Smooth muscle cell (in vitro differentiated cells): Measurements from ENCODE around the gene TBC1D9. TPM values are rescaled to one million over a fixed set of nuclear protein-coding genes. Genes with fewer than 3 reads are reported as not detected.

ENCODE experiments used
- DNase-seq: peaks from one replicate; lab custom pipeline; 2025; ENCODE audit not compliant: unreplicated experiment; lab: John Stamatoyannopoulos, UW
- H2AFZ ChIP-seq: fragments of 200-600 bp; sonication (generic); 2 replicates; pipeline ENCODE4 v1.6.0; 2016; ENCODE audit warnings: antibody characterized with exemption, low read depth, mild to moderate bottlenecking
- H3F3A ChIP-seq: fragments of 200-600 bp; sonication (generic); 2 replicates; pipeline ENCODE4 v1.6.0; 2017; ENCODE audit warnings: antibody characterized with exemption, low read depth
- H3K27ac ChIP-seq: fragments of 200-600 bp; sonication (generic); 2 replicates; pipeline ENCODE4 v1.5.1; 2016; ENCODE audit warnings: low read depth, mild to moderate bottlenecking
- H3K27me3 ChIP-seq: fragments of 200-600 bp; sonication (generic); 2 replicates; pipeline ENCODE4 v1.6.1; 2016; ENCODE audit warnings: low read depth, mild to moderate bottlenecking
- H3K36me3 ChIP-seq: fragments of 200-600 bp; sonication (generic); 2 replicates; pipeline ENCODE4 v1.5.1; 2016; ENCODE audit warnings: low read depth
- H3K4me1 ChIP-seq: fragments of 200-600 bp; sonication (generic); 2 replicates; pipeline ENCODE4 v1.5.1; 2016; ENCODE audit warnings: low read depth
- H3K4me2 ChIP-seq: fragments of 200-600 bp; sonication (generic); 2 replicates; pipeline ENCODE4 v1.6.0; 2016; ENCODE audit warnings: mild to moderate bottlenecking
- H3K4me3 ChIP-seq: fragments of 200-600 bp; sonication (generic); 2 replicates; pipeline ENCODE4 v1.5.1; 2016; ENCODE audit warnings: mild to moderate bottlenecking
- H3K79me2 ChIP-seq: fragments of 200-600 bp; sonication (generic); 2 replicates; pipeline ENCODE4 v1.6.0; 2016; ENCODE audit warnings: low read depth, mild to moderate bottlenecking
- H3K9ac ChIP-seq: fragments of 200-600 bp; sonication (generic); 2 replicates; pipeline ENCODE4 v1.6.0; 2016; ENCODE audit warnings: low read depth
- H3K9me3 ChIP-seq: fragments of 200-600 bp; sonication (generic); replicated peaks from 2 replicates; pipeline ENCODE4 v1.5.1; 2016; ENCODE audit warnings: low read depth
- H4K20me1 ChIP-seq: fragments of 200-600 bp; sonication (generic); 2 replicates; pipeline ENCODE4 v1.6.0; 2016; ENCODE audit warnings: low read depth
- CTCF ChIP-seq: fragments of 200-600 bp; sonication (generic); IDR thresholded peaks from 2 replicates; pipeline ENCODE4 v1.5.1; 2017; ENCODE audit warnings: borderline replicate concordance, mild to moderate bottlenecking, antibody characterized with exemption; ENCODE audit not compliant: insufficient read depth, poor library complexity, severe bottlenecking
- WGBS: methylation state at CpG from one replicate; pipeline ENCODE4 v1.1.7; 2016; ENCODE audit warnings: low lambda C conversion rate; 5-methylcytosine and 5-hydroxymethylcytosine counted together
- polyA plus RNA-seq: library from polyadenylated mRNA; unstranded; fragments of >200 nt; fragmentation: Nextera tagmentation; extraction: Ambion mirVana; gene quantifications from 2 replicates; pipeline ENCODE4 v1.2.1, GENCODE V29; 2016
- total RNA-seq: library from RNA; depleted of rRNA; stranded (reverse); fragments of >200 nt; gene quantifications from 2 replicates; pipeline ENCODE4 v1.2.3, GENCODE V29; 2014

The TBC1D9 gene
- total and polyA plus RNA-seq, 2 experiments from 2014 or later: 9.1 to 39.5 TPM

- TF ChIP-seq CTCF: no peak
- no peaks in the 10 kb centered on the region for H3K27me3 ChIP-seq
- no peaks in the 10 kb centered on the region for H3K79me2 ChIP-seq
- H3K27ac ChIP-seq: no peak overlapping the region
- no peaks in the 10 kb centered on the region for H3K9me3 ChIP-seq
- no peaks in the 10 kb centered on the region for H3K36me3 ChIP-seq
- no peak for DNase-seq
- H3K9ac ChIP-seq: no peak overlapping the region
- no peak overlapping the region for H3K4me3 ChIP-seq
- H3K4me1 ChIP-seq: peaks cover under 1% of the 10 kb centered on the region
- 81% methylated on average over 1 of the region's 1 CpG for WGBS
- no peak overlapping the region for H2AFZ ChIP-seq
- no peaks in the 10 kb centered on the region for H4K20me1 ChIP-seq
- no peaks in the 10 kb centered on the region for H3F3A ChIP-seq
- H3K4me2 ChIP-seq: no peak overlapping the region
Observed at GRCh38 chr4:140612357-140612756, 143.8 kb downstream of the TBC1D9 start.

GRCh38 chr4:140611854-140612253 is 144.3 kb downstream of the TBC1D9 start:
- DNase-seq: no peak
- TF ChIP-seq CTCF: no peak
- no peaks in the 10 kb centered on the region for H3K27me3 ChIP-seq
- H3K4me1 ChIP-seq: no peaks in the 10 kb centered on the region
- H3K9ac ChIP-seq: no peak overlapping the region
- H3K4me2 ChIP-seq: no peak overlapping the region
- no peaks in the 10 kb centered on the region for H3K36me3 ChIP-seq
- no peaks in the 10 kb centered on the region for H3K79me2 ChIP-seq
- H3F3A ChIP-seq: no peaks in the 10 kb centered on the region
- H3K4me3 ChIP-seq: no peak overlapping the region
- no peak overlapping the region for H3K27ac ChIP-seq
- H2AFZ ChIP-seq: no peak overlapping the region
- WGBS: 87% methylated on average over 3 of the region's 3 CpGs
- H4K20me1 ChIP-seq: no peaks in the 10 kb centered on the region
- no peaks in the 10 kb centered on the region for H3K9me3 ChIP-seq

- Histone ChIP-seq H3K79me2 (no peaks in the 10 kb centered on the region), H3K9ac (no peak overlapping the region), H3K27ac (no peak overlapping the region), H3K4me1 (no peaks in the 10 kb centered on the region), H3K9me3 (no peaks in the 10 kb centered on the region), H2AFZ (no peak overlapping the region), H4K20me1 (no peaks in the 10 kb centered on the region), H3K4me2 (no peak overlapping the region), H3K36me3 (no peaks in the 10 kb centered on the region), H3F3A (no peaks in the 10 kb centered on the region), H3K4me3 (no peak overlapping the region), H3K27me3 (no peaks in the 10 kb centered on the region)
- TF ChIP-seq CTCF: peak; percentile 47
- 65% methylated on average over 6 of the region's 6 CpGs for WGBS
- DNase-seq: no peak
Observed at GRCh38 chr4:140609548-140610425, 146.4 kb downstream of the TBC1D9 start.

GRCh38 chr4:140607852-140608251 is 148.3 kb downstream of the TBC1D9 start:
- Histone ChIP-seq H4K20me1 (no peaks in the 10 kb centered on the region), H3K9ac (no peak overlapping the region), H2AFZ (no peak overlapping the region), H3K4me1 (no peaks in the 10 kb centered on the region), H3K4me3 (no peak overlapping the region), H3F3A (no peaks in the 10 kb centered on the region), H3K27me3 (no peaks in the 10 kb centered on the region), H3K9me3 (no peaks in the 10 kb centered on the region), H3K27ac (no peak overlapping the region), H3K36me3 (no peaks in the 10 kb centered on the region), H3K79me2 (no peaks in the 10 kb centered on the region), H3K4me2 (no peak overlapping the region)
- DNase-seq: no peak
- no peak for TF ChIP-seq CTCF
- WGBS: 90% methylated on average over 4 of the region's 4 CpGs
